NCI-H524 (cell line): ENCODE results near the gene GREB1.

Source experiments
- DNase-seq, 2 experiments: peaks; one replicate each; lab custom pipeline; 2025; lab: John Stamatoyannopoulos, UW

Gene GREB1

DNA sequence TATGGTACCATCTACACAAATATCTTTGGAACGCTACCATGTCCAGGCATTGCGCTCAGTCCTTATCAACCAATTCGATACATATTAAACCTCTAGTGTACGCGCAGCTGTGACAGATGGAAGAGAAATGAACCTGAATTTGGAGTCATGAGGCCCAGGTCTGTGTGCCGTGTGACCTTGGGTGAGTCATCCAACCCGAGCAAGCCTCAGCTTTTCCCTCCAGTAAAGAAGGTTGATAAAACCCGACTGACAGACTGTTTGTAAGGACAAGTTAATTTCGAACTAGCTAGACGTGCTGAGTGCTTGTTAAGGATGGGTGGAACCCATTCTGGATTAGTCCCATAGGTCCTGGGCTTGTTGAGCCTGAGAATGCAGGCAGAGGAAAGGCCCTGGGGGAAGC is 28.2 kb downstream of the GREB1 start:
- DNase-seq = no peak

DNA sequence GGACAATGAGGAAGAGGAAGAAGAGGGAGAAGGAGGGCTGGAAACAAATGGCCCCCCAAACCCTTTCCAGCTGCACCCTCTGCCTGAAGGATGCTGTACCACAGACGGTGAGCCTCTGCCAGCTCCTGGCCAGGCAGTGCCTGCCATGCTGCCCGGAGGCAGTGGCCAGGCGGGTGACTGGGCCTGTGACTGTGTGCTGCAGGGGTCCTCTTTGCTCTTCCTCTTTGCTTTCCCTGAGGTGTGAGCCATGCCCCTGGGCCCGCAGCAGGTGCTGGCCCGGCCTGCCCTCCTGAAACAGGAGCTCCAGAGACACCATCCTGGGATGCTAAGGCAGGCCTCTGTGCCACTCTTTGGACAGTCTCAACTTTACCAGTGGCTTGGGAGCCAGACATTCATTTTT is 28.6 kb downstream of the GREB1 start:
- no peak for DNase-seq

DNA sequence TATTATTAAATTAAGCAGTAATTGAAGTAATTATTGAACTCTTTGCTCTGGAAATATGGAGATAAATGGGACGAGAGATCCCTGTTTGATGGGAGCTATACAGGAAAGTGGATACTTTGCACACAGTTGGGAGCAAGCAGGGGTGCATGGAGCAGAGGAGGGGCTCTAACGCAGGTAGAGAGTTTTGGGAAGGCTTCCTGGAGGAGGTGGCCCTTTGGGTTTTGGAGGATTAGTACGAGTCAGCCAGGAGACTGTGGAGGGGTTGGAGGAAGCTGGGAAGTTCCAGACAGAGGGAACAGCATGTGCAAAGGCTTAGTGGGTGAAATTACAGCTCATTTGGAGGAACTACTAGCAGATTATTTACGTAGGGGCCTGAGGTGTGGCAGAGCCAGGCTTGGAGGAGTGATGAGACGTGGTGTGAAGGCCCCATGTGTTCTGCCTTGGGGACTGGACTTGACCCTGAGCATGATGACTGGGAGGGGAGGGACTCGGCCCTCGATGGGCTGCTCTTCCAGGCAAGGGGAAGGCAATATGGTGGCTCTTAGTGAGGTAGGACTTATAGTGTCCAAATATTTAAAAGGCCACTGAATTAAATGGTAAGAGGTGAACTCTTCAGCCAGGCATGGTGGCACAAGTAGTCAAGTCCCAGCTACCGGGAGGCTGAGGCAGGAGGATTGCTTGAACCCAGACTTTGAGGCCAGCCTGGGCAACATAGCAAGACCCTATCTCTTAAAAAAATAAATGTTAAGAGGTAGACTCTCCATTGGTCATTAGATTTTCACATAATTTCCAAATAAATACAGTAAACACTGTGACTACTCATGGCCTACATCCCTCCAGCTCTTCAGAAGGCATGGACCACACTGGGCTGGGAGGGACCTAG is 30.2 kb downstream of the GREB1 start:
- DNase-seq = no peak

DNA sequence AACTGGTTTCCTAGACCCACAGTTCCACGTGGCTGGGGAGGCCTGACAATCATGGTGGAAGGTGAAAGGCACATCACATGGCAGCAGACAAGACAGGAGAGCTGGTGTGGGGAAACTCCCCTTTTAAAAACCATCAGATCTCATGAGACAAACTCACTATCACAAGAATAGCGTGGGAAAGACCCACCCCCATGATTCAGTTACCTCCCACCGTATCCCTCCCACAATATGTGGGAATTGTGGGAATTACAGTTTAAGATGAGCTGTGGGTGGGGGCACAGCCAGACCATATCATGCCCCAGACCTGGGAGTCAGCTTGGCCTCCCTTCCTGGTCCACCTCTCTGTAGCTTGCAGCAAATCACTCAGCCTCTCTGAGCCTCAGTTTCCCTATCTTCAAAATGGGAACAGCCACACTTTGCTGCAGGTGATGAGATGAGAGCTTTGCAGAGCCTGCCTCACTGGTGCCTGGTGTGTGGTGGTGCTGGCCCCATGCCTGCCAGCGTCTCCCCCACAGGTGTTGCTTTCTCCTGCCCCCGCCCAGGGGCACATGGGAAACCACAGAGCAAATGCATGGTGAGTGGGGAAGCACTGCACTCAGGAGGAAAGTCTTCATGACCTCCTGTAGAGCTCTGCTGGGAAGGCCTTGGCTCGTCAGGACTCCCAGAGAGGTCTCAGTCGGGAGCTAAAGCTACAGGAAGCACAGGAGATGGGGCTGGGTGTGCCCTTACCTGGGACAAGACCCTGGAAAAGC is 31.1 kb downstream of the GREB1 start:
- no peak for DNase-seq

DNA sequence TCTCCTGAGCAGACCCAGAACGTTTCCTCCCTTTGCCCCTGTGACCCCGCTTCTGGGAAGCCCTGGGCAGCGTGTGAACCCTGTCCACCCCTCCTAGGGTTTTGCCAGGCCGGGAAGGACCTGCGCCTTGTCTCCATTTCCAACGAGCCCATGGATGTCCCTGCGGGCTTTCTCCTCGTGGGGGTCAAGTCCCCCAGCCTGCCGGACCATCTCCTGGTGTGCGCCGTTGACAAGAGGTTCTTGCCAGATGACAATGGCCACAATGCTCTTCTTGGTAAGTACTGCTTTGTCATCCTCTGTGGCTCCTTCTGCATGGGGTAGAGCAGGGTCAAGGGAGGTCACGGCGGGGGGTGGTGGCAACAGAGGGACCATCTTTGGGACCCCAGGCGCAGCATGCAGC is 32.5 kb downstream of the GREB1 start:
- DNase-seq = no peak

DNA sequence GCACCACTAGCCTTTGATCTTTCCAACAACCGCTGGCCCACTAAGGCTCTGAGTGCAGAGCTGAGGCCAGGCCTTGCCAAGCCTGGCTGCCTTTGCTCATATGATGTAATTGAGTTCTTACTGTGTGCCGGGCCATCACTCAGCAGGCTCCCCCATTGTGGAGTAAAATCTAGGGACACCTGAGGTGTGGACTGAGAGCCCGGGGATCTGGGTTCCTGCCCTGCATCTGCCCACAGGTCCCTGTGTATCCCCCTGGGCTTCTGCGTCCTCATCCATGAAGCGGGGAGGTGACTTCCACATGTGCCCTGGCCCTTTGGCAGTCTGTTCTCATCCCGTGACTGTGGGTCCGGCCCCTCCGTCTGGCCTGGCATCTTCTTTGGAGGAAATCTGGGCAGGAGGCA is 33.8 kb downstream of the GREB1 start:
- no peak for DNase-seq

DNA sequence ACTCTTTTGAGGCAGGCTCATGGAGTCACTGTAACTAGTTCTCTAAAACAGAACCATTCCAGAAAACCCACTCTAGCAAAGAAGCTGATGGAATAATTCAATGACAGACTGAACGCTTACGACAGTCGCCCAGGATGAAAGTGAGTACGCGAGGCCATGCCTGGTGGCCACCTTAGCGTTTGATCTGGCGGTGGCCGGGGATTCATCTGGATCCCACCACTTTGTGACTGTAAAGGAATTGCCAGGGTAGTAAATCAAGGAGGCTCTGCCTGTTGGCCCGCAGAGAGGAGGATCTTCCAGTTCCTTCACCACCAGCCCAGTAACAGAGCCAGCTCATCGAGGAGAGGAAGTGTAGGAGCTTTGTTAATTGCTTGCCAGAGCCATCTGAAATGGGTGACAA is 34.6 kb downstream of the GREB1 start:
- DNase-seq = no peak

DNA sequence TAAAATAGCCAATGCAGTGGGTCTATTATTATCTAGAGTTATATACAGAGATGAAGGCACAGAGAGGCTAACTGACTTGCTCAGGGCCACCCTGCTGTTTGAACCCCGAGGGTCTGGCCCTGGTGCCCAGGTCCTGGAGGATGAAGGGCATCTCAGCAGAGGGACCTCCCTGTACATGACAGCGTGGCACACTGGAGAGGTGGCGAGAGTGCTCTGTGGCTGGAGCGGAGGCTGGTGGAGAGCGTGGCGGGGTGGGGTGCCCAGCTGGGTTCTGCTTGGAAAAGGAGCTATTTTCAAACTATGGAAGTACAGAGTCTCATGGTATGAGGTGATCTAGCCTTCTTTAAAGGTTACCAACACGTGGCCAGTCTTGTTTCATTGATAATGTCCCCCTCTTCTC is 35.8 kb downstream of the GREB1 start:
- no peak for DNase-seq

DNA sequence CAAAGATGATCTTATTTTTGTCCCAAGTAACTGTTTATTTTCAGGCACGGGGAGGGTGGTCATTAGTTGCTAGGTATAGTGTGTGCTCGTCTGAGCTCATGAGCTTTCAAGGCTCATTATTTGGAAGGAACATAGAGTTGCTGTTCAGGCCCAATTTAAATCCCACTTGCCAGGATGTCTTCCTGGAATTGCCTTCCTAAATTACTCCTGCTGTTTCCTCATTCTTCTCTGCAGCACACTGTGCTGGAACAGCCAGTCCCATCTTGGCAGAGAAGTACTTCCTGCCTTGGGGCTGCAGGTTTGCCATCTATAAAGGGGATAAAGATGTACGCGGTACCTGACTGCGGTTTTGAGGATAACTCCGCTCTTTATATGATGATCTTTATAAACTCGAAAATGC is 37.3 kb downstream of the GREB1 start:
- no peak for DNase-seq

DNA sequence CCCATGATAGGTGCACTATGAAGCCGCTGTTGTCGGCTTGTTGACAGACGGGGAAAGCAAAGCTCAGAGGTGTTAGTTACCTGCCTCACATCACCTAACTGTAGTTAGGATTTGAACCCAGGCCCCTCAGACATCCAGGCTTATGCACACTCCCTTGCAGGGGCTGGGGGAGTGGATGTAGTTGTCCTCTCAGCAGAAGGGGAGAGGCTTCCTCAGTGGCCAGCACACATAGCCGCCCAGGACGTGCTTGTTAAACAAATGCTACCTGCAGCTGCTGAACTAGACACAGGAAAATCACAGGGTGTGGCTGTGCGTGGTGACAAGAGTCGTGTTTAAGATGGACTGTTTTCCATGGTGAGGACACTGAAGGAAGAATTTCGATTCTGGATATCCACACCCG is 39.2 kb downstream of the GREB1 start:
- no peak for DNase-seq

DNA sequence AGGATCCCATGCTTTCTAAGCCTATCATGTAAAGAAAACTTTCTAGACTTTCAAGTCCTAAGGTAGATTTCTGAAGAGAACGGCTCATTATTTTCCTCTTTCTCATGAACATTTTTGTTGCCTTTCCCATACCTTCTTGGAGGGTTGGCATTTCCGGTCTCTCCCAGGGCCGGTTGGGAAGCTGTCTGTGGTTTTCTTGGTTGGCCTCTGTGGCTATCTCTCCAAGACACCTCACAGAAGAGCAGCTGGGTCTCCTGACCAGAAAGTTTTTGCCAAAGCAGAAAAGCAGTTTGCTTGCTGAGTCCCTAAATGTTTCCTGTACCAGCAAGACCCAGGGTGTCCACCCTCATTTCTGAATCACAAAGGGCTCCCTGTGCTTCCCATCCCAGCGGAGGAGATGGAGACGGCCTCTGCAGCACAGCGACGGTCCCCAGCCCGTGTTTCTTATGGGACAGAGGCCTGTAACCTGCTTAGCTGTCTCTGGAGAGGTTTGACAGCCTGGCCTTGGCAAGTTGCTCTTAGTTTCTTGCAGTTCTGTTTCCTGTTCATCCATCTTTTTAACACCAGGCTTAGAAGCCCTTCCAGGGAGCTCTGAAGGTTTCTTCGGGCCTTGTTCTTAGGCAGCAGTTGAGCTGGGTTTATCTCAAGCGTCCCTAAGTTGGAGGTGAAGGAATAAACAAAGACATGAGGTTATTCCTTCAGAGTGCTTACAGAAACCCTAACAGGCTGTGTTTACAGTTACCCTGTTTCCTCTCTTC is 39.8 kb downstream of the GREB1 start:
- no peak for DNase-seq

DNA sequence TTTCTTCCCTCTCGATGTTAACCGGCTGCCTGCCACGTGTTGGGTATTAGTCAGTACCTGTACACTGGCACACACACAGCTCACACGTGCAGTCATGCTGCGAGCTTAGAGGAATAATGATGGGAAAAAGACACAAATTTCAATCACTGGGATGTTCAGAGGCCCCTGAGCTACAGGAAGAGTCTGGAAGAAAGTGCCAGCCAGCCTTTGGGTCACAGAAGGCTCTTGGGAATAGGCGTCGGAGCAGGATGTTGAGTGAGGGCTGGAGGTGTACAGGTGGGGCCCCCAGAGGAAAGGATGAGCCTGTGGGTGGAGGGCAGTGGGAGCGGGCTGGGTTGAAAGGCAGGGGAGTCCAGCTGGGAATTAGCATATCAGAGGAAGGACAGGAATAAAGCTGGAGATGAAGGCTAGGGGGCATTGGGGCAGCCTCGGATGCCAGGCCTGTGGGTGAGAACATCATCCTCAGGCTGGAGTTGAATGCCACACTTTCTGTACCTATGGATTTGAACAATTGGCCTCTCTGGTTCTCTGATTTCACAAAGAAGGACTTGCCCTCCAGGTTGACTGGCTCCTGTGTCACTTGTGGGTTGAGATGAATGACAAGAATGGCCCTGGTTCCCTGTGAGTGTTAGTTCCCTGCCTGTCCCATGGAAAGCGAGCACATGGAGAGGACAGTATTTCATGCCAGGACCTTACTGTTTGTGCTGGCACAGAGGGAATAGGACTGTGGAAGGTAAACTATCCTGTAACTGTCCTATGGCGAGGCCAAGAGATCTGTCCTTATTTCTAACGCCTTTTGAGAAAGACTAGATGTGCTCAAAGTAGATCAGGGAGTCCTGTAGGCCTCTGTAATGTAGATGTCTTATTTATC is 40.6 kb downstream of the GREB1 start:
- DNase-seq = no peak

DNA sequence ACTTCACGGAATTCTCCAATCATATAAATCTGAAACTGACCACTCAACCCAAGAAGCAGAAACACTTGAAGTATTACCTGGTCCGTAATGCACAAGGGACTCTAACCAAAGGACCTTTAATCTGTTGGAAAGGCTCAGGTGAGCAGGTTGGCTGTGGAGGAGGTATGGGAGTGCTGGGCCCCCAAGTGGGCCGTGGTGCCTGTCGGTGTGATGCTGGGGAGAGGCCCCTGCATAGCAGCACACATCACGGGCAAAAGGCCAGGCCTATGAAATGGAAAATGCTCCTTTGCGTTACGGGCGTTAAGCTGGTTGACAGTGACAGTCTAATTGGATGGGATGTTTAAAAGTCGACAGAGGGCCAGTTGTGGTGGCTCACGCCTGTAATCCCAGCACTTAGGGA is 42.6 kb downstream of the GREB1 start:
- DNase-seq = no peak

DNA sequence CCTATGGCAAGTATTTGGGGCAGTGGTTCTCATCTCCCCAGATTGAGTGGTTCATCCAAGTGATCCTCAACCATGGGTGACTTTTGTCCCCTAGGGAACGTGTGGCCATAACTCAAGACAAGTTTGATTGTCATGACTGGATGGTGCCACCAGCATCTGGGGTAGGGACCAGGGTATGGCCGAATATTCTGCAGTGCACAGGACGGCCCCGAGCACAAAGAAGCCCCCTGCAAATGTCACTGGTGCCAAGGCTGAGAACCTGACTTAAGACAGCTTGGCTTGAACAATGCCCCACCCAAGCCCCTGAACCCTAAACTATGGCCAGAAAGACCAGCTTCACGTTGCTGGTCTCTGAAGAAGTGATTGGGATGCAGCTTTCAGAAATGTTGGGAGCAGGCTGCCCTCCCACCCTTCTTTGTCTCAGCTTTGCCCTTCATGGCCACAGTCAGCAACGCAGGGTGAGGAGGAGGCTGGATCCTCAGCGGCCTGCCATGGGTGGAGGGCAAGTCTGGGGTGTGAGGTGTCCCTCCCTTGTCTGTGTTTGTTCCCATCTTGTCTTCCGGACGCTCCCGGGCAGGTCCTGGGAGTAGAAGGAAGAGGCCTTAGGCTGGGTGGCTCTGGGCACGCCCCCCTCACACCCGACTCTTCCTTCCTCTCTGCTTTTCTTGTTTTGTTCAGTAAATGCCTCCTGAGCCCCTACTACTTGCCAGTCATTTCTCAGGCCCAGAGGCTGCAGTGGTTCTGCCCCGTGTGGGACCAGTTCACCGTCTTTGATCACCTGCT is 43.4 kb downstream of the GREB1 start:
- no peak for DNase-seq

DNA sequence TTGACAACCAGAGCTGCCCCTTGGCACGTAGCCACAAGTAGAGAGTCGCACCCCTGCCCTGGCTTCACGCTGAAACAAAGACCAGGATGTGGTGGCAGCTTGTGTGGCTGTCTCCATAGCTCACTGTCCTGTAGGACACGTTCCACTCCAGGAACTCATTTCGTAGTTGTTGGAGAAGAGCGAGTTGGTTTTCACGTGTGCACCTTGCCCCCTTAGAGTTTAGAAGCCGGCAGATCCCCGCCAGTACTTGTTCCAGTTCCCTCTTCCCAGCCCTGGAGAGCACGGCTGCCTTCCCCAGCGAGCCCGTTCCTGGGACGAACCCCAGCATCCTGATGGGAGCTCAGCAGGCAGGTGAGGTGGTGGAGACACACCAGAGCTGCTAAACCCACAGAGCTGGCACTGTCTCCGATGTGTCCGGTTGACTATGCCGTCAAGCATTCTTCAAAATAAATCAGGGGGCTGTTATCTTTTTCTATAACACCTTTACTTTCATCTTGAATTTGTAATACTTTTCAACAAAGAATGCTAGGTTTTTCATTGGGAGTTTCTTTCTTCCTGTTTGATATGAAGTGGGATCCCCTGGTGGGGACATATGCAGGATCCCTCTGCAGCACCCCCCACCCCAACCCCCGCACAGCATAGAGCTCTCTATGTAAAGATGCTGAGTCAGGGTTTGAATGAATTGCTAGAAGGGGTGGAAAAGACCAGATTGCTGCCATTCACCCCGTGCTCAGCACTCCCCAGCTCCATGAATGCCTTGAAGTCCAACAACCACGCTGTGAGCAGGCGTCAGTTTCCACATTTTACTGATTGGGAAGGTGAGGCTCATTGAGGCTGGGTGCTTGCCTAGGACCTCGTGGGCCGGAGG is 44.5 kb downstream of the GREB1 start:
- DNase-seq = no peak

DNA sequence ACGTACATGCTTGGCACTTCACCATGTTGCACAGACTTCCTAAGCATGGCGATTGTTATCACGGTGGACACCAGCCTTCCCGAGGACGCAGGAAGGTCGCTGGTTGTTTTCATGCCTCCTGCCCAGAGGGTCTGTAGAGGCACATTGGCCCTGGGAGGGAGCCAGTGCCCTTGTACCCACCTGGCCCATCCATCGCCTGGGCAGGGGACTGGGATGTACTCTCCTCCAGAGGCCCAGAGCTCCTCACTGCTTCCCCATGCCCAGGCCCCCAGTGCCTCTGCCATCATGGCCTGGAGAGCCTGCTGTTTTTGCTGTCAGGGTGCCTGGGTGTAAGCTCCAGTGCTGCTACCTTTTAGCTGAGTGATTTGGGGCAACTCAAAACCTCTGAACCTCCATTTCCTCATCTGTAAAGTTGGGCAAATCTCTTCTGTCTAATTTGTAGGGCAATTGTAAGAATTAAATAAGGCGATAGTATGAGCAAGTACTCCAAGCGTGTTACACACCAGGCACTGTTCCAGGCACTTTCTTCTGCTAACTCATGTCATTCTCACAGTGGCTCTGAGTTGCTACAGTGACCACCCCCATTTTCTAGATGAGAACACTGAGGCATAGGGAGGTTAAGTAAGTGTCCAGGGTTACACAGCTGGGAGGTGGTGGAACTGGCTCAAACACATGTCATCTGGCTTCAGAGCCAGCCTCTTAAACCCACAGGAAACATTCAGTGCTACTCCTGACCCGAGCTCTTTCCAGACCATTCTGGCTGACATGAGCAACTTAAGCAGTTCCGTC is 45.3 kb downstream of the GREB1 start:
- DNase-seq = no peak

DNA sequence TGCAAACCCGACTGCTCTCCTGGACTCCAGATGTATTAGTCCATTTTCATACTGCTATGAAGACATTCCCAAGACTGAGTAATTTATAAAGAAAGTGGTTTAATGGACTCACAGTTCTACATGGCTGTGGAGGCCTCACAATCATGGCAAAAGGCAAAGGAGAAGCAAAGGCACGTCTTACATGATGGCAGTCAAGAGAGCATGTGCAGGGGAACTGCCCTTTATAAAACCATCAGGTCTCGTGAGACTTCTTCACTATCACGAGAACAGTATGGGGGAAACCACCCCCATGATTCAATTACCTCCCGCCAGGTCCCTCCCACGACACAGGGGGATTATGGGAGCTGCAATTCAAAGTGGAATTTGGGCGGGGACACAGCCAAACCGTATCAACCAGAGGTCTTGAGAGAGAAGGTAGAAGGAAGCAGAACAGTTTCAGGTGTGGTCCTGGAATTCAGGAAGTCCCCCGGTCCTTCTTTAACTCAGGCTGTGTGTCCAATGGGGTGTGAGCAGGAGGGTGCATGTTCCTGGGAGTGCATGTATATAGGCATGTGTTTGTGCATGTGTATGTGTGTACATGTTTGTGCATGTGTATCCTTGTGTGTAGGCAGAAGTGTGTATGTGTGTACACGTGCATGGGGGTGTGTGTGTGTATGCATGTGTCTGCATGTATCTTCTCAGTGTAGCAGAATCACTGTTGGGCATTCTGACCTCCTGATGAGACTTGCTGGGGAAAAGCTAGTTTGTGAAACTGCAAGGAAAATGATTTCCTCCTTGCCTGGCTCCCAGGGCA is 46.2 kb downstream of the GREB1 start:
- DNase-seq = no peak

DNA sequence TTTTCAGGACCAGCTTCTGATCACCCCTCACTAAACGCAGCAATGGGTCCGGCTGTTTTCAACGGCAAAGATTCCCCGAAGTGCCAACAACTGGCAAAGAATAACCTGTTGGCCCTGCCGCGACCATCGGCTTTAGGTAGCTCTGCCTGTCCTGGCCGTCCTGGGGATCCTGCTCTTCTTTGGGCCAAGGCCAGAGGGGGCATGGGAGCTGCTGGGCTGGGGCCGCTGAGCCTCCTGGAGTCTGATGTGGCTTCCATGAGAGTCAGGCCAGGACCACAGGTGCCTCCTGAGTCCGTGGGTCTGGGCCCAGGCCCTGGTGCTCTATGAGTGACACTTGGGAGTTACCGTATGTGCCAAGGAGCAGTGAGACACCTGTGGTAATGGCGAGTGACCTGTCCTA is 46.9 kb downstream of the GREB1 start:
- DNase-seq = no peak
